ENCODE results near the gene TBC1D13.

DNA sequence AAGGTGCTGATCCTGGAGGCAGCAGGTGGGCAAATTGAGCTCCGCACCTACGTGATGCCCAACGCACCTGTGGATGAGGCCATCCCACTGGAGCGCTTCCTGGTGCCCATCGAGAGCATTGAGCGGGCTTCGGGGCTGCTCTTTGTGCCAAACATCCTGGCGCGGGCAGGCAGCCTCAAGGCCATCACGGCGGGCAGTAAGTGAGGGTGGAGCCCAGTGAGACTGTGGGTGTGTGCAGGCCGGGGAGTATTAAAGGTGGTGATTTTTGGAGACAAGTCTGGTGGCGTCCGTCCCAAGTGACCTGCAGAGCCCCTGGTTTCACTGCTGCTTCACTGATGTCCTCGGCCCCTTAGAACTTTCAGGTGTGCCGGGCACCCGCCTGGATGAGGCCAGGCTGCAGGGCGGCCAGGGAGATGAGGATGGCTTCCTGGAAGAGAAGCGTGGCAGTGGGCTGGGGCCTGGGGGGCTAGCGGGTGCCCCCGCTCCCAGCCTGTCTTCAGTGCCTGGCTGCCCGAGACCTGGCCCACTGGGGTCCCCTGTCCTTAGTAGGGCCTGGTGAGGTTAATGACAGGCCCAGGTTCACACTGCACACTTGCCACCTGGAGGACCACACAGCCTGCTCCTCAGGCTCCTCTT, 35.5 kb downstream of the TBC1D13 start:
- TF ChIP-seq, protein P1, sequence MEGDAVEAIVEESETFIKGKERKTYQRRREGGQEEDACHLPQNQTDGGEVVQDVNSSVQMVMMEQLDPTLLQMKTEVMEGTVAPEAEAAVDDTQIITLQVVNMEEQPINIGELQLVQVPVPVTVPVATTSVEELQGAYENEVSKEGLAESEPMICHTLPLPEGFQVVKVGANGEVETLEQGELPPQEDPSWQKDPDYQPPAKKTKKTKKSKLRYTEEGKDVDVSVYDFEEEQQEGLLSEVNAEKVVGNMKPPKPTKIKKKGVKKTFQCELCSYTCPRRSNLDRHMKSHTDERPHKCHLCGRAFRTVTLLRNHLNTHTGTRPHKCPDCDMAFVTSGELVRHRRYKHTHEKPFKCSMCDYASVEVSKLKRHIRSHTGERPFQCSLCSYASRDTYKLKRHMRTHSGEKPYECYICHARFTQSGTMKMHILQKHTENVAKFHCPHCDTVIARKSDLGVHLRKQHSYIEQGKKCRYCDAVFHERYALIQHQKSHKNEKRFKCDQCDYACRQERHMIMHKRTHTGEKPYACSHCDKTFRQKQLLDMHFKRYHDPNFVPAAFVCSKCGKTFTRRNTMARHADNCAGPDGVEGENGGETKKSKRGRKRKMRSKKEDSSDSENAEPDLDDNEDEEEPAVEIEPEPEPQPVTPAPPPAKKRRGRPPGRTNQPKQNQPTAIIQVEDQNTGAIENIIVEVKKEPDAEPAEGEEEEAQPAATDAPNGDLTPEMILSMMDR (IDR thresholded peaks at IDR 0.05; ENCODE audit: low read length) = no peak
- TF ChIP-seq EZH2 (IDR thresholded peaks at IDR 0.05; ENCODE audit: borderline replicate concordance, low read length) = no peak

All from OCI-LY1 (cell line).